ENCODE measurements around the gene VAV2.

- TF ChIP-seq CTCF (IDR thresholded peaks at IDR 0.05) (no peak), POLR2A (IDR thresholded peaks at IDR 0.05) (no peak), EP300 (IDR thresholded peaks at IDR 0.05) (no peak)
These were observed 112.5 kb downstream of the VAV2 start for GRCh38 chr9:133879615-133880014.

All from tibial nerve (tissue), 4 donors.